IMR-90 (cell line): ENCODE measurements around the gene STUM. TPM values are rescaled to one million over a fixed set of nuclear protein-coding genes. Genes with fewer than 3 reads are reported as not detected.
"Not testable (repeated sequence)": the region's sequence is repeated elsewhere in the genome, so short reads cannot be mapped to it uniquely, and the experiment has no call there.

Experiments
- ATAC-seq: fragments of 200-7000 bp; cut with Tn5 transposase; 2 replicates; pipeline ENCODE4 v1.9.1; 2020; ENCODE audit warnings: low read depth, mild to moderate bottlenecking, moderate library complexity
- BruUV-seq: library from RNA; stranded (reverse); fragments of 400-500 nt; replicated peaks from 2 replicates; lab custom pipeline; 2021; lab: Mats Ljungman, UMichigan
- CTCF ChIA-PET: fragments of 300-600 bp; formaldehyde crosslinking; extraction: SDS; loops from one replicate; lab custom pipeline; 2021; ENCODE audit warnings: antibody characterized with exemption; lab: Yijun Ruan, JAX
- POLR2A ChIA-PET: fragments of 300-600 bp; sonication (Branson Sonifier 250); formaldehyde crosslinking; loops from one replicate; lab custom pipeline; 2022; ENCODE audit warnings: antibody characterized with exemption; ENCODE audit not compliant: unreplicated experiment; lab: Charles Lee
- DNase-seq: peaks from one replicate; pipeline ENCODE4 v3.0.0; 2013
- H2AFZ ChIP-seq: replicated peaks from 2 replicates; pipeline ENCODE3; 2013; ENCODE audit warnings: low read length, mild to moderate bottlenecking; ENCODE audit not compliant: poor library complexity
- H2AK5ac ChIP-seq: 2 replicates; pipeline ENCODE4 v1.6.1; 2013; ENCODE audit warnings: low read depth, low read length, inconsistent platforms
- H2AK9ac ChIP-seq: replicated peaks from 2 replicates; pipeline ENCODE3; 2013; ENCODE audit warnings: mild to moderate bottlenecking, low read depth, low read length, moderate library complexity; ENCODE audit not compliant: poor library complexity
- H2BK120ac ChIP-seq: 2 replicates; pipeline ENCODE4 v1.6.1; 2013; ENCODE audit warnings: low read depth, low read length, inconsistent platforms
- H2BK15ac ChIP-seq: 3 replicates; pipeline ENCODE4 v1.6.1; 2013; ENCODE audit warnings: low read depth, low read length, inconsistent platforms
- H2BK20ac ChIP-seq: 2 replicates; pipeline ENCODE4 v1.6.1; 2013; ENCODE audit warnings: low read depth, mild to moderate bottlenecking, inconsistent platforms, low read length, moderate library complexity
- H2BK5ac ChIP-seq: 2 replicates; pipeline ENCODE4 v1.6.1; 2013; ENCODE audit warnings: mild to moderate bottlenecking, low read depth, low read length, inconsistent platforms; ENCODE audit not compliant: poor library complexity, severe bottlenecking
- H3K14ac ChIP-seq: replicated peaks from 2 replicates; pipeline ENCODE4 v1.6.1; 2013; ENCODE audit warnings: low read depth, low read length, inconsistent platforms
- H3K18ac ChIP-seq: 2 replicates; pipeline ENCODE4 v1.6.1; 2013; ENCODE audit warnings: low read depth, low read length, control low read depth
- H3K23ac ChIP-seq: 2 replicates; pipeline ENCODE4 v1.6.1; 2013; ENCODE audit warnings: low read depth, low read length, inconsistent platforms
- H3K27ac ChIP-seq: 2 replicates; pipeline ENCODE4 v1.5.1; 2013; ENCODE audit warnings: mild to moderate bottlenecking, control low read depth, low read length; ENCODE audit not compliant: insufficient read depth
- H3K27me3 ChIP-seq: 2 replicates; pipeline ENCODE4 v1.6.1; 2013; ENCODE audit warnings: low read length; ENCODE audit not compliant: control insufficient read depth, insufficient read depth
- H3K36me3 ChIP-seq: 2 replicates; pipeline ENCODE4 v1.6.1; 2013; ENCODE audit warnings: low read length, mixed read lengths; ENCODE audit not compliant: control insufficient read depth, insufficient read depth
- H3K4ac ChIP-seq: 2 replicates; pipeline ENCODE4 v1.6.1; 2013; ENCODE audit warnings: low read depth, low read length, inconsistent platforms
- H3K4me1 ChIP-seq: 2 replicates; pipeline ENCODE4 v1.6.1; 2013; ENCODE audit warnings: low read length, mixed read lengths; ENCODE audit not compliant: control insufficient read depth, insufficient read depth
- H3K4me2 ChIP-seq: 2 replicates; pipeline ENCODE4 v1.6.1; 2013; ENCODE audit warnings: low read depth, mild to moderate bottlenecking, control low read depth, low read length, moderate library complexity
- H3K4me3 ChIP-seq: 2 replicates; pipeline ENCODE4 v1.5.1; 2013; ENCODE audit warnings: low read depth, mild to moderate bottlenecking, control low read depth, low read length, moderate library complexity; ENCODE audit not compliant: insufficient read depth
- H3K56ac ChIP-seq: 2 replicates; pipeline ENCODE4 v1.6.1; 2013; ENCODE audit warnings: low read length, inconsistent platforms; ENCODE audit not compliant: insufficient read depth; ENCODE audit errors: extremely low read depth
- H3K79me1 ChIP-seq, 2 experiments: 2 replicates each; pipeline ENCODE4 v1.6.1; 2013; ENCODE audit warnings: low read length in 2 of 2, inconsistent platforms in 1 of 2, low read depth in 1 of 2
- H3K9ac ChIP-seq: 2 replicates; pipeline ENCODE4 v1.6.1; 2013; ENCODE audit warnings: low read depth, low read length, control low read depth
- H3K9me1 ChIP-seq: 2 replicates; pipeline ENCODE4 v1.6.1; 2013; ENCODE audit warnings: low read length, inconsistent platforms; ENCODE audit not compliant: insufficient read depth
- H3K9me3 ChIP-seq: 2 replicates; pipeline ENCODE4 v1.6.1; 2013; ENCODE audit warnings: low read length; ENCODE audit not compliant: control insufficient read depth, insufficient read depth
- H4K20me1 ChIP-seq: 2 replicates; pipeline ENCODE4 v1.6.1; 2013; ENCODE audit warnings: low read length, inconsistent platforms; ENCODE audit not compliant: insufficient read depth
- H4K5ac ChIP-seq: 2 replicates; pipeline ENCODE4 v1.6.1; 2013; ENCODE audit warnings: mild to moderate bottlenecking, low read depth, low read length, control low read depth
- H4K8ac ChIP-seq, 2 experiments: 2 replicates each; pipeline ENCODE4 v1.6.1; 2013; ENCODE audit warnings: low read depth in 2 of 2, low read length in 2 of 2, control low read depth in 1 of 2, inconsistent platforms in 1 of 2
- H4K91ac ChIP-seq: 2 replicates; pipeline ENCODE4 v1.6.1; 2013; ENCODE audit warnings: low read depth, low read length, inconsistent platforms; ENCODE audit not compliant: insufficient read depth
- WGBS, 2 experiments: methylation state at CpG; one replicate each; pipeline versions ENCODE4 v1.1.5 to v1.1.7; 2013; ENCODE audit warnings: missing lambda C conversion rate in 2 of 2; ENCODE audit not compliant: insufficient read length in 1 of 2; ENCODE audit errors: extremely low coverage in 2 of 2; 5-methylcytosine and 5-hydroxymethylcytosine counted together
- dilution Hi-C: fragments of 300-500 bp; cut with HindIII; formaldehyde crosslinking; loops from one replicate; pipeline ENCODE4 v1.14.3; 2018; ENCODE audit warnings: low sequenced_read_pairs; ENCODE audit not compliant: unreplicated experiment
- in situ Hi-C: fragments of 300-500 bp; cut with MboI; formaldehyde crosslinking; loops from 3 replicates; pipeline ENCODE4 v1.14.3; 2019; ENCODE audit warnings: low sequenced_read_pairs, inconsistent platforms, mixed read lengths
- intact Hi-C: fragments of 100-400 bp; cut with micrococcal nuclease; formaldehyde crosslinking; loops from 2 replicates; pipeline ENCODE4 v1.10.0; 2022
- polyA plus RNA-seq, 3 experiments: library from polyadenylated mRNA; depleted of rRNA; stranded (reverse); fragments of >200 nt; gene quantifications; 2 replicates each; pipeline ENCODE4 v1.2.3, GENCODE V29; 2012; ENCODE audit warnings: low replicate concordance in 1 of 3
- total RNA-seq: library from RNA; depleted of rRNA; stranded (reverse); fragments of >200 nt; gene quantifications from 2 replicates; pipeline ENCODE4 v1.2.3, GENCODE V29; 2012
- TF ChIP-seq, protein P1 (sequence below): conservative IDR thresholded peaks from 2 replicates; pipeline ENCODE4 v1.5.1; 2012; ENCODE audit warnings: mild to moderate bottlenecking, low read depth, low read length, improper control_type of control experiment

Gene STUM
- total and polyA plus RNA-seq, 2 of the 4 experiments (the other 2 are of a cell fraction), result not detected

GRCh38 chr1:226548256-226549093 is at the start of gene STUM (continued):
- TF ChIP-seq, protein P1, sequence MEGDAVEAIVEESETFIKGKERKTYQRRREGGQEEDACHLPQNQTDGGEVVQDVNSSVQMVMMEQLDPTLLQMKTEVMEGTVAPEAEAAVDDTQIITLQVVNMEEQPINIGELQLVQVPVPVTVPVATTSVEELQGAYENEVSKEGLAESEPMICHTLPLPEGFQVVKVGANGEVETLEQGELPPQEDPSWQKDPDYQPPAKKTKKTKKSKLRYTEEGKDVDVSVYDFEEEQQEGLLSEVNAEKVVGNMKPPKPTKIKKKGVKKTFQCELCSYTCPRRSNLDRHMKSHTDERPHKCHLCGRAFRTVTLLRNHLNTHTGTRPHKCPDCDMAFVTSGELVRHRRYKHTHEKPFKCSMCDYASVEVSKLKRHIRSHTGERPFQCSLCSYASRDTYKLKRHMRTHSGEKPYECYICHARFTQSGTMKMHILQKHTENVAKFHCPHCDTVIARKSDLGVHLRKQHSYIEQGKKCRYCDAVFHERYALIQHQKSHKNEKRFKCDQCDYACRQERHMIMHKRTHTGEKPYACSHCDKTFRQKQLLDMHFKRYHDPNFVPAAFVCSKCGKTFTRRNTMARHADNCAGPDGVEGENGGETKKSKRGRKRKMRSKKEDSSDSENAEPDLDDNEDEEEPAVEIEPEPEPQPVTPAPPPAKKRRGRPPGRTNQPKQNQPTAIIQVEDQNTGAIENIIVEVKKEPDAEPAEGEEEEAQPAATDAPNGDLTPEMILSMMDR, result no peak

DNA sequence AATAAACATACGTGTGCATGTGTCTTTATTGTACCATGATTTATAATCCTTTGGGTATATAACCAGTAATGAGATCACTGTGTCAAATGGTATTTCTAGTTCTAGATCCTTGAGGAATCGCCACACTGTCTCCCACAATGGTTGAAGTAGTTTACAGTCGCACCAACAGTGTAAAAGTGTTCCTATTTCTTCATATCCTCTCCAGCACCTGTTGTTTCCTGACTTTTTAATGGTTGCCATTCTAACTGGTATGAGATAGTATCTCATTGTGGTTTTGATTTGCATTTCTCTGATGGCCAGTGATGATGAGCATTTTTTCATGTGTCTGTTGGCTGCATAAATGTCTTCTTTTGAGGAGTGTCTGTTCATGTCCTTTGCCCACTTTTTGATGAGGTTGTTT is 48.9 kb upstream of the STUM start:
- ATAC-seq, H3K23ac ChIP-seq, CTCF ChIA-PET: not testable (repeated sequence)

More for the DNA sequence above, 48.9 kb upstream of the STUM start:
- H2BK20ac ChIP-seq, H4K8ac ChIP-seq, H3K9me3 ChIP-seq, H3K4me3 ChIP-seq, H3K9ac ChIP-seq, H4K5ac ChIP-seq, H3K27me3 ChIP-seq, H3K36me3 ChIP-seq, intact Hi-C loops, H3K56ac ChIP-seq, DNase-seq, H2BK15ac ChIP-seq, H3K4me1 ChIP-seq, H3K79me1 ChIP-seq, H4K91ac ChIP-seq, H3K18ac ChIP-seq, in situ Hi-C loops, H3K27ac ChIP-seq, POLR2A ChIA-PET, H2BK5ac ChIP-seq, H2AFZ ChIP-seq, H2AK9ac ChIP-seq, BruUV-seq, H3K4ac ChIP-seq, H2BK120ac ChIP-seq, H2AK5ac ChIP-seq, H3K14ac ChIP-seq, dilution Hi-C loops, H3K9me1 ChIP-seq, H3K4me2 ChIP-seq, H4K20me1 ChIP-seq: not testable (repeated sequence)
- WGBS, 2 experiments, result 100% methylated on average over 1 of the region's 3 CpGs; no CpG with 5 or more reads in 1 of the 2 experiments
